ENCODE data around the gene CDYL2. TPM values are rescaled to one million over a fixed set of nuclear protein-coding genes. Genes with fewer than 3 reads are reported as not detected.

Gene CDYL2
- total RNA-seq, 1 donor from 2014 or later = 4.1 TPM

- Mint-ChIP-seq H3K27ac (ENCODE audit: unreplicated experiment) (no peak overlapping the region), H3K36me3 (ENCODE audit: low read depth) (no peaks in the 10 kb centered on the region), H3K9me3 (ENCODE audit: low read depth) (peaks cover 10% of the 10 kb centered on the region), H3K4me1 (ENCODE audit: low read depth) (no peaks in the 10 kb centered on the region), H3K27me3 (ENCODE audit: low read depth) (no peaks in the 10 kb centered on the region), H3K4me3 (ENCODE audit: unreplicated experiment) (no peak overlapping the region)
- no peak for TF ChIP-seq CTCF (IDR thresholded peaks at IDR 0.05)
- no peak for DNase-seq (ENCODE audit: low spot score)
Observed at GRCh38 chr16:80700558-80700957, 103.8 kb downstream of the CDYL2 start.

GRCh38 chr16:80695020-80695419 is 109.4 kb downstream of the CDYL2 start:
- Mint-ChIP-seq H3K27me3 (ENCODE audit: low read depth) (no peaks in the 10 kb centered on the region), H3K4me3 (ENCODE audit: unreplicated experiment) (no peak overlapping the region)
- TF ChIP-seq CTCF (IDR thresholded peaks at IDR 0.05) = no peak

GRCh38 chr16:80693553-80693952 is 110.8 kb downstream of the CDYL2 start:
- Mint-ChIP-seq H3K27me3 (ENCODE audit: low read depth) (no peaks in the 10 kb centered on the region), H3K36me3 (ENCODE audit: low read depth) (no peaks in the 10 kb centered on the region), H3K4me3 (ENCODE audit: unreplicated experiment) (no peak overlapping the region), H3K4me1 (ENCODE audit: low read depth) (no peaks in the 10 kb centered on the region), H3K9me3 (ENCODE audit: low read depth) (peaks cover 17% of the 10 kb centered on the region), H3K27ac (ENCODE audit: unreplicated experiment) (no peak overlapping the region)
- TF ChIP-seq CTCF (IDR thresholded peaks at IDR 0.05) = no peak
- DNase-seq (ENCODE audit: low spot score) = no peak

More at GRCh38 chr16:80695020-80695419, 109.4 kb downstream of the CDYL2 start:
- Mint-ChIP-seq H3K9me3 (ENCODE audit: low read depth) (peaks cover 21% of the 10 kb centered on the region), H3K36me3 (ENCODE audit: low read depth) (no peaks in the 10 kb centered on the region), H3K4me1 (ENCODE audit: low read depth) (no peaks in the 10 kb centered on the region), H3K27ac (ENCODE audit: unreplicated experiment) (no peak overlapping the region)
- DNase-seq (ENCODE audit: low spot score) = no peak

- no peaks in the 10 kb centered on the region for H3K27me3 Mint-ChIP-seq (ENCODE audit: low read depth)
- no peak for TF ChIP-seq CTCF (IDR thresholded peaks at IDR 0.05)
- H3K36me3 Mint-ChIP-seq (ENCODE audit: low read depth) = no peaks in the 10 kb centered on the region
- H3K9me3 Mint-ChIP-seq (ENCODE audit: low read depth) = peaks cover 15% of the 10 kb centered on the region
- no peak overlapping the region for H3K27ac Mint-ChIP-seq (ENCODE audit: unreplicated experiment)
- DNase-seq (ENCODE audit: low spot score) = no peak
- no peaks in the 10 kb centered on the region for H3K4me1 Mint-ChIP-seq (ENCODE audit: low read depth)
- H3K4me3 Mint-ChIP-seq (ENCODE audit: unreplicated experiment) = no peak overlapping the region
Observed at GRCh38 chr16:80692270-80692669, 112.1 kb downstream of the CDYL2 start.

- Mint-ChIP-seq H3K27me3 (ENCODE audit: low read depth) (no peaks in the 10 kb centered on the region), H3K36me3 (ENCODE audit: low read depth) (no peaks in the 10 kb centered on the region), H3K27ac (ENCODE audit: unreplicated experiment) (no peak overlapping the region), H3K4me1 (ENCODE audit: low read depth) (no peaks in the 10 kb centered on the region), H3K9me3 (ENCODE audit: low read depth) (peaks cover 14% of the 10 kb centered on the region), H3K4me3 (ENCODE audit: unreplicated experiment) (no peak overlapping the region)
- TF ChIP-seq CTCF (IDR thresholded peaks at IDR 0.05) = no peak
- DNase-seq (ENCODE audit: low spot score) = no peak
Observed at GRCh38 chr16:80691111-80691741, 113.2 kb downstream of the CDYL2 start.

All from chondrocyte (in vitro differentiated cells).